NCI-H2081 treated with DMSO at 0.1 percent for 48 hours (cell line): ENCODE measurements around the gene MTOR.
"Not testable (repeated sequence)": the region's sequence is repeated elsewhere in the genome, so short reads cannot be mapped to it uniquely, and the experiment has no call there.

Experiments
- DNase-seq: peaks from one replicate; lab custom pipeline; 2025; lab: John Stamatoyannopoulos, UW

MTOR gene

DNA sequence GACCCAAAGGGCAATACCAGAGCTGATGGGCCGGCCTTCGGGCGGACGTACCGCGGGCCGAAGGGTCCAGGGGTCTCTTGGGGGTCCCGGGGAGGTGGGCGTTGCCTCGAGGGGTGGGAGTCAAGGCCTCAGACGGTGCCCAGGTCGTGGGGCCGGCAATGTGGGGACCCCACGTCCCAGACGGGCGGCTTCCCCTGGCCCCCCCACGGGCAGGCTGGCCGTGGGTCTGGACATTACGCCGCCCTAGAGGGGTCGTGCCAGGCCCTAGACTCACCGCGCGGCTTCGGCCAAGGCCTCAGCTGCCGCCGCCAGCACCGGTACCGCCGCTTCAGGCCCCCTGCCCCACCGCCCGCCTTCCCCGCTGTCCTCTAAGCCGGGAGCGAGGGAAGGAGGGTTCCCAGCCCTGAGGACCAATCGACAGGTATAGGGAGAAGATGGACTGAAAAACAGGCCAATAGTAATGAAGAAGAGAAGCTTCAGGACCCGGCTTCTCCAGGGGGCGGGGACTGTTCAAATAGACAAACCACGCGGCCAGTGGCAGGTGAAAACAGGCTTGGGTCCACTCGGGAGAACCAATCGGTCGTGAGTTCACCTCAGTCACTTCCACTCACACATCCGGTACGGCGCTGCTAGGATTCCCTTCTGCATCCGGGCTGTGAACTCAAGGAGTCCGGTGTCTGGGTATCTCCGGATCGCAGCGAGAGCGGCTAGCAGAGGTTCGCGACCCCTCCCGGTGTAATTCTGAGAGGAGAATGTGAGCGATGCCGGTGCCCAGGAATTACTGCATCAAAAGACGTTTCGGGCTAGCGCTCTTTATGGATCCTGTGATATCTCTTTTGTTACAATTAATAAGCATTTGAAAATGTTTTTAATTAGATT is at the start of gene MTOR:
Gene MTOR (minus strand): TSS at position 381 of the 879 bp plus-strand sequence. CDS start 3,142 bp downstream, outside the sequence.
- peak; percentile 98 for DNase-seq

GRCh38 chr1:11309385-11309784 is 47.0 kb upstream of the MTOR start:
- DNase-seq: no peak

GRCh38 chr1:11308699-11309224 is 46.4 kb upstream of the MTOR start:
- DNase-seq: no peak

DNA sequence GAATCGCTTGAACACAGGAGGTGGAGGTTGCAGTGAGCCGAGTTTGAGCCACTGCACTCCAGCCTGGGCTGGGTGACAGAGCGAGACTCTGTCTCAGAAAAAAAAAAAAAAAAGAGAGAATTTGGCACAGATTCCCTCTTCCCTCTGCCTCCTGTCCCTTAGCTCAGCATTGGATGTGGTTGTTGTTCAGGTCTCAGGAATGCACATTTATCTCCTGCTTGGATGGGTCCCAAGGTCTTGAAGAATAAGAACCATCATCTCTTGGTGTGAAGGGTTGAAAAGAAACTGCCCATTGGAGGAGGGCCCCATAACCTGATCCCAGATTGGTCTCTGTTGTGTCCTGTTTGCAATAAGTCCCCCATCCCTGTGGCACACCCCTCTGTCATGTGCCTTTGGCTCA is 45.5 kb upstream of the MTOR start:
- no peak for DNase-seq

GRCh38 chr1:11305516-11305915 is 43.2 kb upstream of the MTOR start:
- not testable (repeated sequence) for DNase-seq

- DNase-seq: no peak
Measured at GRCh38 chr1:11302366-11302765, 40.0 kb upstream of the MTOR start.

DNA sequence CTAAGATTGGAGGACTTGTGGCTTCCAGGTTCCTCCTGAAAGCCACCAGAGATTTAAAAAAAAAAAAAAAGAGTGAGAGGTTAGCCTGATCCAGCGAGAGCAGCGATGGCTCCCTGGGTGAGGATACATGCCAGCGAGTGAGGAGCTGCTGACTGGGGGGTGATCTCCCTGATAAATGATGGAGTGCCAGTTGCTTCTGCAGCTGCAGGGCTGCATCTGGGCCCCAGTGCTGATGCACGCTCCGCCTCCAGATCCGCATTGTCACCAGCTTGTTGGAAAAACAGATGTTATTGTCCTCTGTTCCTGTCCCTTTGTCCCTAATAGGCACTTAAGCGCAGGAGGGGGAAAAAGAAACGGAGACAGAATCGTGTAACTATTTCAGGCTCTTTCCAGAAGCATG is 39.2 kb upstream of the MTOR start:
- DNase-seq: no peak

DNA sequence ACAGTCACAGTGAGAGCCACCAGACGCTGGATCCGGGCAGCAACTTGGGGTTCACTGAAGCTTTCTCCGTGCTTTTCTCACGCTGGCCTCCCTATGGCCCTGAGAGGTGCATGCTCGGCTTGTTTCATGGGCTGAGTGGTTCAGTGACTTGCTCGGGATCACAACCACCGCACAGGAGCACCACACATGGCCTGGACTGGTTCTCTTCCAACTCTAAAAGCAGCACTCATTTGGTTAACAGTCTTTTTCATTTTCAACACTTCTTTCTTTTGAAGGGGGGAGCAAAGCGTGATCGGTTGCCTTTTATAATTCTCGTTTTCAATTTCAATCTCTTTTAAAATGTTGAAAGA is 36.8 kb upstream of the MTOR start:
- no peak for DNase-seq

GRCh38 chr1:11298390-11299224 is 36.3 kb upstream of the MTOR start:
- no peak for DNase-seq

- DNase-seq: not testable (repeated sequence)
Measured at GRCh38 chr1:11297774-11298173, 35.4 kb upstream of the MTOR start.

- DNase-seq: no peak
Measured at GRCh38 chr1:11295905-11296304, 33.6 kb upstream of the MTOR start.

- no peak for DNase-seq
Measured at GRCh38 chr1:11294951-11295350, 32.6 kb upstream of the MTOR start.

GRCh38 chr1:11293856-11294255 is 31.5 kb upstream of the MTOR start:
- no peak for DNase-seq

DNA sequence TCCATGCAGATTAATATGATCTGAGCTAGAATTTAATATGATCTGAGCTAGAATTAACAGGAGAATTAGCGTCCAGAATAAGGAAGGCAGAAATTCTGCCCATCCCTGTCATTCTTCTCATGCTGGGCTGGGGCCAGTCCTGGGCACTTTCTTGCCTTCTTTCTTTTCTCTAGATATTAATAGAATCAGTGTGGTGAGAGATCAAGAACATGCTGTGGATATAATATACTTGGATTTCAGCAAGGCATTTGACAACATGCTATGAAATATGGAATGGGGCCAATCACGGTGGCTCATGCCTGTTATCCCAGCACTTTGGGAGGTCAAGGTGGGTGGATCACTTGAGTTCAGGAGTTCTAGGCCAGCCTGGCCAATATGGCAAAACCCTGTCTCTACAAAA is 28.7 kb upstream of the MTOR start:
- no peak for DNase-seq

- no peak for DNase-seq
Measured at GRCh38 chr1:11289064-11289463, 26.7 kb upstream of the MTOR start.

GRCh38 chr1:11286735-11287410 is 24.5 kb upstream of the MTOR start:
- no peak for DNase-seq

DNA sequence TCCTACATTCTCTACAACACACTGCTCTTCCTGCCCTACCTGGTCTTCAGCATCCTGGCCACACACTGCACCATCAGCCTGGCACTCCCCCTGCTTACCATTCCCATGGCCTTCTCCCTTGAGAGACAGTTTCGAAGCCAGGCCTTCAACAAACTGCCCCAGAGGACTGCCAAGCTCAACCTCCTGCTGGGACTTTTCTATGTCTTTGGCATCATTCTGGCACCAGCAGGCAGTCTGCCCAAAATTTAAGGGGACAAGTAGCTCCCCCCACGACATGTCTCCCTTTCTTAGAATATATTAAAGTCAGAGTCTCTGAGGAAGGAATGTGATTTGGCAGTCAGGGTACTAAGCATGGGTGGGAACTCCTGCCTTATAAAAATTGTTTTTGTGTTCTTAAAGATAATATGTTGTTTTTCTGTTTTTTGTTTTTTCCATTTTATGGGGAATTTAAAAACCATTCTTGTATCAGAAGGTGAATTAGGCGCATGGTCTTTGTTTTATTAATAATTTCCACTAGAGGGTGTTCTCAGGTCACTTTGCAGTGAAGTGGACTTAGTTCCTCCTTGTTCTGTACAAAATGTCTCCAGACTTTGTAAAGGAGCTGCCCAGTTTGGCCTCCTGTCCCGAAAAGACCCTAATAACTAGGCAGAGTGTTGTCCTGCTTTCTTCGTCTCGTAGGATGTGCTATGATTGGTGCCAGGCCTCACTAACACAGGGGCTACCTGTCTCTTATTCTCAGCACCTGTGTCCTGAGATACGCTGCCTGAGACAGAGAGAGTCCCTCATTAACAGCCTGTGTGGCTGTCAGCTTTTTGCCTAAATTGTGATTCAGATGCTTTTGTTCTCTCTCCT is 23.8 kb upstream of the MTOR start:
- DNase-seq: no peak

DNA sequence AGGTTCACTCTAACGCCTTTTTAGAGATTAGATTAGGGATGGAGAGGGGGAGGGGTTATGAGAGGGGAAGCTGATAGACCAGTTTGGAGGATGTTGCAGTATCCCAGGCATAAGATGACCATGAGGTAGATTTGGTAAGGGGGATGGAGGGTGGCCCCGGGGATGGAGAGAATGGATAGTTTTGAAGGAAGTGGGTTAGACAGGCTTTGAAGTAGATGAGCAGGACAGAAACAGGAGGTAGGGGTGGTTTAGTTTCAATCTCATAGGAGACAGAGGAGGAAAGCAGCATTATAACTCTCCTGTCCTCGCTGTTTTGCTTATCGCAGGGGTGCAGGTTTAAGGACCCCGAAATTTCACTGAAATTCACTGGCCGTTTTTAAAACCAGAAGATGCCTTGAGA is 22.4 kb upstream of the MTOR start:
- DNase-seq: no peak

GRCh38 chr1:11283151-11283550 is 20.8 kb upstream of the MTOR start:
- DNase-seq: no peak

- DNase-seq: no peak
Measured at GRCh38 chr1:11281518-11282331, 19.4 kb upstream of the MTOR start.
